NCI-H69 (cell line): Measurements from ENCODE around the gene WDR64.

ENCODE experiments used
- DNase-seq: peaks from one replicate; lab custom pipeline; 2025; lab: John Stamatoyannopoulos, UW

WDR64 gene

GRCh38 chr1:241738284-241739078 is 86.4 kb downstream of the WDR64 start:
- DNase-seq = no peak

- DNase-seq = no peak
Measured at GRCh38 chr1:241742084-241742483, 90.0 kb downstream of the WDR64 start.

GRCh38 chr1:241744591-241744990 is 92.5 kb downstream of the WDR64 start:
- no peak for DNase-seq

DNA sequence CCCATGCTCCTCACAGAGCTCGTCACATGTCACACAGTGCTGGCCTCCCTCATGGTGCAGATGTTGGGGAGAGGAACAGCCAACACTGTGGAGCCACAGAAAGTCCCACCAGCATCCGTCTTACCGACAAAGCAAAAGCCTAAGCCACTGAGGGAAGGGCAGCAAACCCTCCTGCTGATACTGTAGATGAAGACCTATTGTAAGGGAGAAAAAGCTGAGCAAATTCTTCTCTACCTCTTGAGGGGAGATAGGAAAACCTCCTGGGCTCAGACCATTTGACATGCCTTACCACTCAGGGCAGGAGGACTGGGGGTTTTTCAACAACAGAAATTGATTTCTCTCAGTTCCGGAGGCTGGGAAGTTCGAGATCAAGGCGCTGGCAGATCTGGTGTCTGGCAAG is 95.9 kb downstream of the WDR64 start:
- DNase-seq = no peak

GRCh38 chr1:241749041-241749944 is 97.2 kb downstream of the WDR64 start:
- no peak for DNase-seq

GRCh38 chr1:241749945-241750695 is 98.0 kb downstream of the WDR64 start:
- no peak for DNase-seq

DNA sequence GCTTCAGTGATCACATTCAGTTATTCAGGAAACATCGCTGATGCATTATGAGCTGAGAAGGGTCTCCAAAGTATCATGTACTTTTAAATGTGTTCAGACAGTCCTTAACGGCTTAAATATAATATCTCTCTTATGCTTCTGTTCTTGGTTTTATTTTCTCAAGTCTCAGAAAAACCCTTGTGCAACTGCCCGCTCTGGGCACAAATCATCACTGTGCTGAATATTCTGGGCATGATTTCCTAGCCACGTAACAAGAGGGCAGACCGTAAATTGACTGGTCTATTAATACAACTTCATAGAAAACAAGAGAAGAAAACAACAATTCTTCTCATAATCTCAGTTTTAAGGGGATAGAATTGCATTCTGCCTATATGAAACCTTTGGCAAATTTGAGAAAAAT is 99.4 kb downstream of the WDR64 start:
- DNase-seq = no peak

DNA sequence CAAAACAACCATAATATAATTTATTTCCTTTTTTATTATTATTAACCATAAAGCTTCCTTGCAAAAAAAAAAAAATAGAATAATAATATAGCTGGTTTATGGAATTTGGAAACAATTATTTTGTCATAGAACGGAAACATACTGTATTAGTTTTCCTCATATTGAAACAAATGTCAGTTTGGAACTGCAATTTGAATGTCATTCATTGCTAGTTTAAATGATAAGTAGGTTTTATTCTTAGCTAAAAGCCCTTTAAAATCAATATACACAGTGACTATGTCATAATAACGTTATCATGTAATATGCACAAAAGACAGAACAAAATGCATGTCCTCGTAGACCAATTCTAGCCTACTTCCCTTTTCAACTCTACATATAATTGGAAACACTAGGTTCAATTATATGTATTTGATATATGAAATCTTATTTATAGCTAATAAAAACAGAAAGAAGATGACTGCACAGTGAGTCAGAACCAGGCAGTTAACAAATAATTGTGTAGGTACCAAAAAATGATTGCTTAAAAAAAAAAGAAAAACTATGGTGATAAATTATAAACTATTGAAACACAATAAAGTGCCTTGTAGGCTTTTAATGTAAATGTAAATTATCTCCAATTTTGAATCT is 110.7 kb downstream of the WDR64 start:
- no peak for DNase-seq

DNA sequence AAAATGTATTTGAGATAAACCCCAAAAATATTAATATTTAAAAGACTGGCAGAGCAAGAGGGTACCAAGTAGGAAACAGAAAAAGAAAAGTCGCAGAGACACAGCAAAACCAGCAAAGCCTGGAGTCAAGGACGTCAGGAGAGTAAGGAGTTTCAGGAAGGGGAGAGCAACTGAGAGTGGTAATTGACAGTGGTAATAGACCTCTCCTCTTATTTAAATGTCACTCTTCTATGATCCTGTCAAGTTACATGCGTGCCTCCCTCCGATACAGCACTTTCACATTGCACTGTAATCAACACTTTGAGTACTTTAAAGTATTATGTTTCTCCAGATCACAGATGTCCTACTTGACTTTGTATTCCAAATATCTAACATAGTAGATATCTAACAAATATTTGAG is 113.3 kb downstream of the WDR64 start:
- DNase-seq = no peak

DNA sequence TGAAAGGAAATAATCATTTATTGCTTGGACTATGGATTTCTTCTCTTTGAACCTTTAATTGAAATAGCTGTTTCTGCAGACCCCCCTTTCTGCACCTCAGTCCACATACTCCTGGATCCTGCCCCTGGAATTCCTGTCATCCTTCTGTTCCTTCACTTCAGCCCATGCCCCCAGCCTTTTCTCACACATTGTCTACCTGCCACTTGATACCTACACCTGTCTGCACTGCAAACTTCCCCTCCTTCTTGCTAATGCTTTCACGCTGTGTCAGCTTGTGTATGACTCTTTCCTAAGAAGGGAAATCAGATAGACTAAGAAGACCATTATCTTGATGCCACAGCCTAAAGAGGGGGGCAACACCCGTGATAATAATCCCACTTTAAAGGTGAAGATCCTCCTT is 115.7 kb downstream of the WDR64 start:
- DNase-seq = no peak

- DNase-seq = no peak
Measured at GRCh38 chr1:241770115-241770514, 118.0 kb downstream of the WDR64 start.

GRCh38 chr1:241771117-241771516 is 119.0 kb downstream of the WDR64 start:
- DNase-seq = no peak

DNA sequence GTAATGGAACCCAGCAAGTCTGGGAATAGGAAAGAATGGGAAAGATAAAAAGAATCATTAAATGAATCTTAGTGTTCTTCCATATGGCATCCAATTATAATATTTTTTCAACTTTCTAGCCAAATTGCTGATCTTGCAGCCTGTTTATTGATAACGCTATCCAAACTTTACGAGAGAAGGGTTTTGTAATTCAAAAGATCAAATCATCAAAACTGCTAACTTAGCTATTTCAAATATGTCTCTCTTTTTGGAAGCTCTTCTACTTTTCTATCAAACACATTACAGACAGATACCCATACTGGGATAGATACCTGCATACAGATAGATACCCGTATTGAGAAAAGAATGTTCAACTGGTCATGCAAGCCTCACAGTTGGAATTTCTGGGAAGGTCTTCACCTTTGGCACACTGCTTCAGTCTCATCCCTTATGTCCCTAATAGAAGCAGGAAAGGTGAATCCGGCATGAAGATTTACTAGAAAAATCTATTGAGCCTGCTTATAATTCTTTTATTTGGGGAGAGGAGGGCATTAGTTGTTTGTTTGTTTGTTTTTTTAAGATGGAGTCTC is 120.9 kb downstream of the WDR64 start:
- no peak for DNase-seq

DNA sequence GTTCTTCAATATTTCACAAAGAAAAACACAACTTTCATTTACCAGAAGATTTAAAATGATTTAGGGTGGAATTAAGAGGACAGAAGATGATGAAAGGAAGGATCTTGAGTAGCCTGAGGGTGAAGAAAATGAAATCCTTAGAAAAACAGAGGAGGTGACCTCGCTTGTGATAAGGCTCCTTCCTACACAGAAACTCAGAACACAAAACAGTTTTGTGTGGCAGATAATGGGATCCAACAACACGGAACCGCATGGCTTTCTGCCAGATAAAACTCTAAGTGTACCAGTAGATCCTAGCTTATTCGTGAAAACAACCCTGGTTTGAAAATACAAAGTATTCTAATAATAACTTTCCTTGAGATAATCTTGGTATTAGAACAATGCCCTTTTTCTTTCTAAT is 121.9 kb downstream of the WDR64 start:
- no peak for DNase-seq

DNA sequence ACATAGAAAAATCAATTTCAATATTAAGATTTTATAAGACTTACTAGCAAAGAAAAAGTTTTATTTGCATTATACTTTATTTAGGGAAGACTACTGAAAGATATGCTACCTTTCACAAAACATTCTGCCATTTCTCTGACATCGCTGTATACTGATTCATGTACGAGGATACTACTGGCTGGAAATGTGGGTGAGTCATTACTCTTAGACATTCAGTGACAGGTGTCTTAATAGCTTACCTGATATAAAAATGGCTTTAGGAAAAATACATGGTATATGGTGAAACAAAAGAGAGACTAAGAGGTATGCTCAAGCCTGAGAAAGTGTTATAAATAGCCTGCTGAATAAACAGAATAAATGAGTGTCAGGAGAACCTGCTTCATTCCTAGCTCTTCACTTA is 122.9 kb downstream of the WDR64 start:
- DNase-seq = no peak

DNA sequence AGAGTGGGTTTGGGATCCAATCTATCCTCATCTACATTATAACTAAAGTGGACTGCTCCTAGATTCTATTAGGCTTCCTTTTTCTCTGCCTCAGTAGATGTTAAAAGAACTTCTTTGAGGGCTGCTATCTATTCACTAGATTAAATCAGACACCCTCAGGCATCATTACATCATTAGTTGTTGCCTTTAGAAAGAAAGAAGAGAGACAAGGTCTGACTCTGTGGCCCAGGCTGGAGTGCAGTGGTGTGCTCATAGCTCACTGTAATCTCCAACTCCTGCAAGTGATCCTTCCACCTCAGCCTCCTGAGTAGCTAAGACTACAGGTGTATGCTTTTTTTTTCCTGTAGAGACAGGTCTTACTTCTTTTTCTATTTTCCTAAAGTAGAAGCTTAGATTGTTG is 124.8 kb downstream of the WDR64 start:
- DNase-seq = no peak

GRCh38 chr1:241778117-241778516 is 126.0 kb downstream of the WDR64 start:
- DNase-seq = no peak

- no peak for DNase-seq
Measured at GRCh38 chr1:241779897-241780296, 127.8 kb downstream of the WDR64 start.

DNA sequence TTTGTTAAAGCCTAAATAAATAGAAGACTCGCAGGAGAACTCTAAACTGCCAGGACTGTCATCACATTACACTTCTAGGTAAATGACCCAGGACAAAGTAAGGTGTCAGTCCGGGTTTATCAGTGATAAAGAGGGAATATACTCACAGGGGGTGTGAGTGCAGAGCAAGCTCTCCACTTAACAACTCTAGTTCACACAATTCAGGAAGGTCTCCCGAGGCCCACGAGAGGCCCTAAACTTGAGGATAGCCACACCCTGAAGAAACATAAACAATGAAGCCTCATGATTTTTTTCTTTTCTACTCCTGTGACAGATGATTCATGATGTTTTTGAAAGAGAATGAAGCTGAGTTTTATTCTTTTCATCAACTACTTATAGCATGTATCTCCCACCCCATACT is 130.3 kb downstream of the WDR64 start:
- DNase-seq = no peak

DNA sequence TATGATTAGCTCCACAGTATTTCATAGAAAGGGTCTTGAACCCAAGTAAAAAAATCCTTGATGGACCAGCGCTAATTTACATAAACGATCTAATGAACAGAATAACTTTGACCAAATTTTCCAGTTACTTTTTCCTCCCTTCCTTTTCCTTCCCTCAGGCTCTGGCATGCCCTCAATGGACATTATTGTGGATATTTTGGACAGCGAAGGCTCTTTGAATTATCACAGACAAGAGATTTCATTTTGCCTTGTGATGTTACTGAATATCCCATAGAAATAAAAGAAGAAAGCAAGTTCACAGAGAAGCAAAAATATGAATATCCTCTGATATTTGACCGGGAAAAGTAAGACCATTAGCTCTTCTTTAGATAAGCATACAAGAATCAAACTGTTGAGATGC is 135.6 kb downstream of the WDR64 start:
- DNase-seq = no peak

DNA sequence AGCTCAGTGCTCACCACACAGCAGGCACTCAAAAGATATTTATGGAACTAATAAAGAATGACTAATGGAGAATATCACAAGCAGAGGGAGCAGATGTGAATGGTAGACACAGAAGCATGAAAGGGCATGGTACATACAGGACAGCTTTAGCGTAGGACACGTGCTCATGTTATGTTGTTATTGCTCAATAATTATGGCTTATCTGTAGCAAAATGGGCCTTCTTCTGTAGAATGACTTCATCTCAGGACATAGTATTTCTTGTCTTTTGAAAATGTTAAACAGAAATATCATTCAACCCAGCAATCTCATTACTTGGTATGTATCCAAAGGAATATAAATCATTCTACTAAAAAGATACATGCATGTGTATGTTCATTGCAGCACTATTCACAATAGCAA is 137.0 kb downstream of the WDR64 start:
- no peak for DNase-seq

DNA sequence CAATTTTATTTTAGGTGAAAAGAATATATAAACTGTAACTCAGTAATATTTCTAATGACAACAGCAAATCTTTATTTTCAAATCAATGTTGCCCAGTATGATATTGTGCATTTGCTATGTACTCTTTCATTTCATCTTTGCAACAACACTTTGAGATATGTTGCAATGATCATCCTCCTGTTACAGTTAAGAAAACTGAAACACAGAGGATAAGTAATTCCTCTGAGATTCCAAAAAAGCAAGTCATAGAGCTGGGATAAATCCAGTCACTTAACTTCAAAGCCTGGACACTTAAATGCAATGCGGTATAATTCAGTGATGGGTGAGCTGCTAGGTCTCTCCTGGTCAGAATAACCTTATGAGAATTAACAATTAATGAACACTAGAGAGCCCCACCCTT is 147.3 kb downstream of the WDR64 start:
- no peak for DNase-seq
